ENCODE data around the gene MRPL36.

The MRPL36 gene

GRCh38 chr5:1807451-1808185 lies 8.0 kb upstream of the MRPL36 start:
- TF ChIP-seq ZFX (IDR thresholded peaks at IDR 0.05) (no peak), CTCF (conservative IDR thresholded peaks at IDR 0.05) (no peak)
- H3K27ac ChIP-seq, result no peak overlapping the region

GRCh38 chr5:1806974-1807373 lies 7.3 kb upstream of the MRPL36 start:
- TF ChIP-seq ZFX (IDR thresholded peaks at IDR 0.05) (no peak), CTCF (conservative IDR thresholded peaks at IDR 0.05) (no peak)
- no peak overlapping the region for H3K27ac ChIP-seq

- TF ChIP-seq ZFX (IDR thresholded peaks at IDR 0.05), result no peak
- H3K27ac ChIP-seq, result no peak overlapping the region
Measured at GRCh38 chr5:1806199-1806598, 6.6 kb upstream of the MRPL36 start.

- no peak for TF ChIP-seq ZFX (IDR thresholded peaks at IDR 0.05)
- no peak for TF ChIP-seq CTCF (conservative IDR thresholded peaks at IDR 0.05)
Measured at GRCh38 chr5:1805736-1806135, 6.1 kb upstream of the MRPL36 start.

GRCh38 chr5:1805326-1805725 lies 5.7 kb upstream of the MRPL36 start:
- TF ChIP-seq CTCF (conservative IDR thresholded peaks at IDR 0.05), result no peak
- no peak for TF ChIP-seq ZFX (IDR thresholded peaks at IDR 0.05)
- H3K27ac ChIP-seq, result no peak overlapping the region

More at GRCh38 chr5:1805736-1806135, 6.1 kb upstream of the MRPL36 start:
- H3K27ac ChIP-seq, result no peak overlapping the region

GRCh38 chr5:1804001-1804690 lies 4.5 kb upstream of the MRPL36 start:
- no peak for TF ChIP-seq CTCF (conservative IDR thresholded peaks at IDR 0.05)
- TF ChIP-seq ZFX (IDR thresholded peaks at IDR 0.05), result no peak
- H3K27ac ChIP-seq, result no peak overlapping the region

GRCh38 chr5:1803192-1803591 lies 3.6 kb upstream of the MRPL36 start:
- TF ChIP-seq CTCF (conservative IDR thresholded peaks at IDR 0.05) (no peak), ZFX (IDR thresholded peaks at IDR 0.05) (no peak)
- H3K27ac ChIP-seq, result no peak overlapping the region

- peak overlapping the region; percentile 98 for H3K27ac ChIP-seq
- no peak for TF ChIP-seq CTCF (conservative IDR thresholded peaks at IDR 0.05)
- no peak for TF ChIP-seq ZFX (IDR thresholded peaks at IDR 0.05)
Measured at GRCh38 chr5:1801967-1802295, 2.3 kb upstream of the MRPL36 start.

Measured in C4-2B (cell line).